DMS79 treated with DMSO at 0.1 percent for 48 hours (cell line): ENCODE measurements around the gene RNF17.
A peak's percentile ranks its signal among the peaks of the same experiment; 100 is the strongest.
"Not testable (repeated sequence)": the region's sequence is repeated elsewhere in the genome, so short reads cannot be mapped to it uniquely, and the experiment has no call there.

Experiments
- DNase-seq: peaks from one replicate; lab custom pipeline; 2025; lab: John Stamatoyannopoulos, UW

Gene RNF17

GRCh38 chr13:24745516-24745860, 18.5 kb upstream of the RNF17 start:
- no peak for DNase-seq

GRCh38 chr13:24745861-24746617, 17.9 kb upstream of the RNF17 start:
- no peak for DNase-seq

GRCh38 chr13:24746618-24747247, 17.2 kb upstream of the RNF17 start:
- no peak for DNase-seq

- peak; percentile 8 for DNase-seq
Observed at GRCh38 chr13:24747248-24748060, 16.5 kb upstream of the RNF17 start.

- no peak for DNase-seq
Observed at GRCh38 chr13:24748061-24748400, 15.9 kb upstream of the RNF17 start.

- no peak for DNase-seq
Observed at GRCh38 chr13:24759197-24759596, 4.8 kb upstream of the RNF17 start.

GRCh38 chr13:24764276-24764630, 284 bp downstream of the RNF17 start:
- no peak for DNase-seq

GRCh38 chr13:24777171-24777570, 13.2 kb downstream of the RNF17 start:
- no peak for DNase-seq

GRCh38 chr13:24784319-24784718, 20.4 kb downstream of the RNF17 start:
- no peak for DNase-seq

GRCh38 chr13:24788538-24788937, 24.6 kb downstream of the RNF17 start:
- DNase-seq = no peak

GRCh38 chr13:24802074-24802473, 38.1 kb downstream of the RNF17 start:
- no peak for DNase-seq

GRCh38 chr13:24821207-24821606, 57.2 kb downstream of the RNF17 start:
- no peak for DNase-seq

GRCh38 chr13:24822640-24823039, 58.7 kb downstream of the RNF17 start:
- DNase-seq = no peak

GRCh38 chr13:24823122-24823710, 59.2 kb downstream of the RNF17 start:
- not testable (repeated sequence) for DNase-seq

GRCh38 chr13:24827799-24828198, 63.8 kb downstream of the RNF17 start:
- no peak for DNase-seq

- DNase-seq = peak; percentile 62
Observed at GRCh38 chr13:24834902-24835510, 71.0 kb downstream of the RNF17 start.

- not testable (repeated sequence) for DNase-seq
Observed at GRCh38 chr13:24837528-24837927, 73.6 kb downstream of the RNF17 start.

- no peak for DNase-seq
Observed at GRCh38 chr13:24842549-24843274, 78.7 kb downstream of the RNF17 start.

GRCh38 chr13:24851546-24851945, 87.6 kb downstream of the RNF17 start:
- DNase-seq = no peak

GRCh38 chr13:24854311-24854710, 90.3 kb downstream of the RNF17 start:
- no peak for DNase-seq

- no peak for DNase-seq
Observed at GRCh38 chr13:24858953-24859352, 95.0 kb downstream of the RNF17 start.

- no peak for DNase-seq
Observed at GRCh38 chr13:24860770-24861169, 96.8 kb downstream of the RNF17 start.
